Hematopoietic multipotent progenitor cell treated with erythropoietin and hydrocortisone succinate and interleukin-3 and kit ligand, for 4 days (in vitro differentiated cells): Measurements from ENCODE around the gene ZNF521.
A peak's percentile ranks its signal among the peaks of the same experiment; 100 is the strongest.

Experiments
- DNase-seq: peaks from one replicate; pipeline ENCODE4 v3.0.0-alpha.2; 2015

The ZNF521 gene

DNA sequence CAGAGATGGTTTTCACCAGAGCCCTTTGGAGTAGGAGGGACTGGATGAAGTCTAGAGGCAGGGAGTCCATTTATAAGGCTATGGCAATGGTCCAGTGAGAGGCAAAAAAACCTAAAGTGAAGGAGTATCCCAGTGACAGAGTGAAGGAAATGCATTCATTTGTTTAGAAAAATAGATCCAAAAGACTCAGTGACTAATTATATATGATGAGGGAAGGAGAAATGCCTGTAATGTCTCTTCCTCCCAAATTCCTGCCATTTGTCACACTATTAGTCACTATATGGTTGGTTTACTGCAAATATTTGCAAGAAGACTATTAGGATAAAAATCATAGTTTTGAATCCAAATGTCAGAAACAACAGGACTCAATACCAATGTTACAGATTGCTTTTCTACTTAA, 104.2 kb downstream of the ZNF521 start:
- DNase-seq, result no peak

DNA sequence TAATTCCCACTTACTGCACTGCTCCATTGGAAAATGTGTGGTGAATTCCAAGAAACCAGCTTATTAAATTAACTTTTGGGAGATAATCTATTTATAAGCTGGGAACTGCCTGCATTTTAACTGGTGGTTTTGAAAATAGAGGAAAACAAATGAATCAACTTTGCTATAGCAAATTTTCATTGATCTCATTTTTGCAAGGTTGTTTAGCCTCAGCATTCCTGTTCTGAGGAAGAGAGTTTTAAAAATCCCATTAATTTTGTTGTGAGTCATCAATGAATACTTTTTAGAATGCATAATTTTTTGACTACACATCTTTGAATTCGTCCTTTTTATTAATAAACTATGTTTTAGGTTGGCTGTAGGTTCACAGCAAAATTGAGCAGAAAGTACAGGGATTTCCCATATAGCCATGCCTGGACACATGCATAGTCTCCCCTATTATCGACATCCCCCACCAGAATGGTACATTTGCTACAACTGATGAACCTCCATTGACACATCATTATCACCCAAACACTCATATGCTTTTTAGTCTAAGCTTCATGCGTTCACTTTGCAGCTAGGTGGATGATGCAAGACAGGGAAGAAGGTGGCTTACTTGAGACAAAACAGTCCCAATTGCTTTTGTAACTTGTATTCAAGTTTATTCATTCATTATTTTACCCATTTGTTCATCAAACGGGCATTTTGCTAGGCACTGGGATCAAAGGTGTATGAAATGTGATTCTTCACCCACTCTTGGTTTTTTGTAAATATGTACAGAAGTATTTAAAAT, 106.9 kb downstream of the ZNF521 start:
- DNase-seq, result no peak

DNA sequence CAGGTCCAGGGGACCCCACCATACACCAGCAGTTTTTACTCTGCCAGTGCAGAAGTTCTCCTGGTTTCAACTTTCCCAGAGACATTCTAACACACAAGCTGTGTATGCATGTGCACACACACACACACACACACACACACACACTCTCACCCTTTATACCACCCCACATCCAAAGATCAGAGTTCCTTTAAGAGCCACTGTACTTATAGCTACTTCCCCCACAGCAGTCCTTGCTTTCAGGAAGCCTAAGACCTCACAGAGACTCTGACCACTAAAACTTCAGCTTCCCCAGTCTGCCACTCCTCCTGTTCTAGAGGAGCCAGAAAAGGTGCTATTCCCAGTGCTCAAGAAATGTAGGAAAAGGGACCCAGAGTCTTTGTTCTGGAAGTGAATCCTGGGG, 107.8 kb downstream of the ZNF521 start:
- peak; percentile 75 for DNase-seq

DNA sequence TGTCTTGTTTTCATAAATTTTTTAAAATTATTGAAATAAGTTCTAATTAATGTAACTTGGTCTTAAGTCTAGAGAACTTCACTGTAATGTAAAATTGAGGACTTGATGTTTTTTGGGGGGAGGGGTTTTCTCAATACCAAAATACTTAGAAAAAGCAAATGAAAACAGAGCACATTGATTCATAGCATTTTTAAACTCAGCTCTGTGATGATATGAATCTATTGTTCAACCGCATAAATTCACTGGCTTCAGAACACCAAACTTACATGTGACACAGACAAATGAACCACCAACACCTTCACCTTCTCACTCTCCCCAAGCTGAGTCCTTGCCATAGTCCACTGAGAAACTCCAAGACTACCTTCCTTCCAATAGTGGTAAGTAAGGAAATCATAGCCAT, 108.2 kb downstream of the ZNF521 start:
- peak; percentile 70 for DNase-seq

DNA sequence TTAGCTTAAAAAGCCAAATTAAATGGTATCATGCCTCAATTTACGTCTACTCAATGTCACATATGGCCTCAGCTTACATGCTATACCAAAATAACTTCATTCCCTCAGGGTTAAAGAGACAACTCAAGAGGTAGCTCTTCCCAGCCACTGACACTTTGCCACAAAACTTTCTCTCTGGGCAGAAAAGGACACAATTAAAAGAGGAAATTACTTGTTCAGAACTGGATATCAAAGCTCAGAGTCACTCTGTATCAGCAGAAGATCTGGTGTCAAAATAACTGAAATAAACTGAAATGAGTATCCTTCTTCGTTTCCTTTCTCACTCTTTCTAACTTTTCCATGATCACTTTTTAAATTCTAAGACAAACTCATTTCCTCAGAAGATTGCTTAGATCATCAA, 108.7 kb downstream of the ZNF521 start:
- peak; percentile 51 for DNase-seq

DNA sequence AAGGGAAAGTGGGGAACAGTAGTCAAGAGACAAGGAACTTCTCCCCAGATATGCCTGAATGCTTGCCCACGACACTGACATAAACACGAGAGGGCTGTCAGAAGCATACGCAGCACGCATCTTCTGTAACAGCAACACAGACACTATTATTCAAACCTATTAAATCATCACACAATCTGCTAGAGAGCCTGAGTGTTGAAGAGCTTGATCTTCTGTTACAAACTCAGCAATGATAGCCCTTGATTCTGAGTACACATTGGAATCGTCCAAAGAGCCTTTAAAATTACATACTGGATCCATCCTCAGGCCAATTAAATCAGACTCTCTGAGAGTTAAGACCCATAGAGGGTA, 111.6 kb downstream of the ZNF521 start:
- DNase-seq, result no peak

DNA sequence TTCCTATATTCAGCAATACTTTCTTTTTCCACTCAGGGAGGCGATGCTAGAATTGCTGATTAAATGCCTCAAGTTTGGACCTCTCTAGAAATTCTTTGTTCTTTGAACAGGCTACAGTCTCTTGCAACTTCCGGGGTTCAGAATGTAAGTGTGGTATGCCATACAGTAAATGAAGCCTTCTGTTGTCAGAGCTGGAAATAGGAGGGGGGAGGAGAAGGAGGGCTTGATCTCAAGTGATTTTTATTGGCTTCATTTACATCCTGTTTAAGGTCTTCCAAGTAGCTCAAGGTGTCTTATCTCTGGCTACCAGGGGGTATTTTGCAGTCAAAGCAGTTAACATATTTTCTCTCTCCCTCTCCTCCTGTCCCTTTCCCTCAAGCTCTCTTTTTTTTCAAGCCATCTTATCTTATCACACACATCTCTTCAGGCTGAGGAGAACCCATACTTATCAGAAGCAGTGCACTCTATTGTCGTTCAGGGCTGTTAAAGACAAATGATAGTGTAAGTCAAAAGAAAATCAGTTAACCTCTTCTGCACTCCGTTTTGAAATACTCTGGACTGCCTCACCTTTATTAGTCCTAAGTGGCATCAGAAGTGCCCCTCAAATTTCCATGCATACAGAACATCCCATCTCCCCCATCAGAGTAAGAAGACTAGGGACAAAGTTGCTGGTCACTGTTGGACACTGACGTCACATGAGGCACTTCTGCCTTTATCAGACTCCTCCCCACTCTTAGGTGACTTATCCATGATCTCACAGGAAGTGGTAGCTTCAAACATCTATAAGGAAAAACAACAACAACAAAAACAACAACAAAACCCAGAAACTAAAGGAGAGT, 112.2 kb downstream of the ZNF521 start:
- DNase-seq, result peak; percentile 94

DNA sequence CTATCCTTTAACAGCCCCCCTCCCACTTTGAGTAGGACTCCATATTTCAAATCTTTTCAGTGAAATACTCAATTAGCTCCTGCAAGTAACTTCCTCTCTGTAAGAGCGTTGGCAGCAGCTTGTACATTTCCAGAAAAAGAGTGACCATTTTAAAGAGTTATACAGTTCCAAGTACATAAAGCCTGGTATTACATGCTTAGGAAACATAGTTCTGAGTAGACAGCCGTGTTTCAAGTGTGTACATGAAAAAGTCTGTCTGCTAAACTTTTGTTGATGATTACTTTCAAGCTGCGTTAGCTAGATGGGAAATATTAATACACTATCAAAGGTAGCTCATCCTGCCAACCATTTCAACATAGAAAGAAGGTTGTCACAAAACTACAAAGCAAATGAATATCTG, 112.8 kb downstream of the ZNF521 start:
- DNase-seq, result no peak

DNA sequence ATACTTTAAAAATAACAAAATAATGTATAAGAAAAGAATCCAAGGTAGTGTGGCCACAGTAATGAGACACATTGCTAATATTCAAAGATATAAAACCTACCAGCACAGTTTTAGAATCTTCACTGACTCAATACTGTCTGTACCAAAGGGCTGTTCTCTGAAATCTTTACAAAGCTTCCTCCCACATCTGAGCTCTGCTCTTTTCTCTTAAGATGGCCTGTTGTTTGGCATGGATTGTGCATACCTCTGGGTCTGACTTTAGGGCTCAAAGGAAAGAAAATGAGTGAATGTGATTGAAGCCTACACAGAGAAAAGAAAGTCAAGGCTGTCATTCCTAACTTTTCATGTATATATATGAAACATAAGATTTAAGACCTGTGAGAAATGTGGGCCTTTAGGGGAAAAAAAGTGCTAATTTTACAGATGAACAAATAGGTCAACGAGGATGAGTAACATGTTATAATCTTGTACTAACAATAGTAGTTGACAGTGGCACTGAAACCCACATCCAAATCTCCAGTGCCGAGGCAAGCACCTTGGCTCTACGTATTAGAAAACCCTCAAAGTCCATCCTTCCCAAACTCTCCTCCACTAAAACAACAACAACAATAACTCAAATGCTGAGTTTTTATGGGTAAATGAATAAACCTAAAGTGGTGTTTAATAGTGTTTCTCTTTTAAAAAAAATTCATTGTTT, 114.2 kb downstream of the ZNF521 start:
- DNase-seq, result no peak

DNA sequence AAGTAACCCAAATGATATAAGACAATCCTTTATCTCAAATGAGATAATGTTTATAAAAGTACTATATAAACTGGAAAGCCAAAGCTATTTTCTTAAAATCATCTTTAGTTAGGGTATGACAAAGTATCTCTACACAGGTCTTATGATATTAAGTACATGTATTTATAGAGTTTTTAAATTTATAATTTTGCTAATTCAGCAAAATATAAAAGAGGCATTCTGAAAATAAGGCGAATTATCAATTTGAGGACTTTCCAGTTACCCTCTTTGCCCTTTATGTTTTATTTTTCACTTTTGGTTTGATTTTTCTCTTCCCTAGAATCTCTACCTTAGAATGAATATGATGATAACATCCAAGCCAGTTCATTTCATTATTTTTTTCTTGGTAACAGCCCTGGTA, 115.2 kb downstream of the ZNF521 start:
- DNase-seq, result no peak

DNA sequence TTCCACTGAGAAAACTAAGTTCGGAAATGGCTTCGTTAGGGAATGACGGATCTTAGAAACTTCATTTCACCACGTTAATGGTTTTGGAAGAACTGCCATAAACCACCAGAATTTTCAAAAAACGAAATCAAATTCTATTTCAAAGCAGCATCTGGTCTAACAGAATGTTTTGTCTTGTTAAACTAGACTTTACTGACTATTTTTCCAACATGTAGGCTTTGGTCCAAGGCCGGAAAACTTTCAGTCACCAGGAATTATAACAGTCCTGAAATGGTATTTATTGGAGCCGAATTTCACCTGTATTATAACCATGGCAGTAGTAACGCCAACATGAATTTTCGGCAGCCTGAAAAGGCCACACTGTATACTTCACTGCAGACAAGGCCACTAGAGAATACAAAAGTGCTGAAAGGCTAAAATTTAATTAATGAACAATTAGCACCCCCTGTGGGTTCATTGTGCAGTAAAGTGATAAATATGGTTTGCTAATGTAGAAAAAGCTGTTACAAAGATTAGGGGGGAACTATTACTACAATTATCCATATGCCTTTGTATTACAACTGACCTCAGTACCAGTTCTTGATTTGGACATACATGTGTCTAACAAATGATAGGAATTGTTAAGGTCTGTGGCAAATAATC, 116.4 kb downstream of the ZNF521 start:
- peak; percentile 79 for DNase-seq

DNA sequence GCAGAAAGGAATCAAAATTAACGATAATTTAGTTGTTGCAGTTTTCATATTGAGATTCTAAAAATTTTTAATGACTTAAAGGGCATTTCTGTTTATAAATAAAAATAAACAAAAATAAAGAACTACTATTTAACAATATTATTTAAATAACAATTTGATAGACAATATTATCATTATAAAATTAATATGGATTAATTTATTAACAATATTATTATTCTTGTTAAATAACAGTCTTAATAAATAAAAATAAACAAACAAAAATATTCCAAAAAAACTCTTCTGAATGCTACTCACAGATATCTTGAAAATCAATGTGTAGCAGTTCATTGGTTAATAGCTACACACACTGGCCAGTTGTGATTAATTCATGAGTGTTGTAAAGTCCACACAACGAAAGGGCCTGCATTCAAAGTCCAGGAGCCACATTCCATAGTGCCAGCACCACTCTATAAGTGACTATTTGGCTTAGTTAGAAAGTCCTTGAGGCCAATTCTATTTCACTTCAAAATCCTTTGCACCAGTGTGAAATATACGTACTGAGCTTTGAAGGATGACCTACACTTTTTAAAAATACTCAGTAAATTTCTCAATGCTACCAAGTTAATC, 117.1 kb downstream of the ZNF521 start:
- DNase-seq, result no peak

DNA sequence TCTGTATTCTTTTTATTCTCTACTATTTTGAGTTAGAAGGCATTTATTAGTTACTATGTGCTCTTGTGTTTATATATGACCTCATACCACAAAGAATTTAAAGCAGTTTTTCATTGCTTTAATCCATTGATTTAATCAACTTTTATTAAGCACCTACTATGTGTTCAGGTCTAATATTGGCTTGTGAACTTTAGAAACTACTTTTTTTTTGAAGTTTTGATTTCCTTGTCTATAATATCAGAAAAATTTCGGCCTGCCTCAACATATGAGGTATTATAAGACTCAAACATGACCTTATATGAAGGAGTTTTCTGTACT, 117.7 kb downstream of the ZNF521 start:
- no peak for DNase-seq

DNA sequence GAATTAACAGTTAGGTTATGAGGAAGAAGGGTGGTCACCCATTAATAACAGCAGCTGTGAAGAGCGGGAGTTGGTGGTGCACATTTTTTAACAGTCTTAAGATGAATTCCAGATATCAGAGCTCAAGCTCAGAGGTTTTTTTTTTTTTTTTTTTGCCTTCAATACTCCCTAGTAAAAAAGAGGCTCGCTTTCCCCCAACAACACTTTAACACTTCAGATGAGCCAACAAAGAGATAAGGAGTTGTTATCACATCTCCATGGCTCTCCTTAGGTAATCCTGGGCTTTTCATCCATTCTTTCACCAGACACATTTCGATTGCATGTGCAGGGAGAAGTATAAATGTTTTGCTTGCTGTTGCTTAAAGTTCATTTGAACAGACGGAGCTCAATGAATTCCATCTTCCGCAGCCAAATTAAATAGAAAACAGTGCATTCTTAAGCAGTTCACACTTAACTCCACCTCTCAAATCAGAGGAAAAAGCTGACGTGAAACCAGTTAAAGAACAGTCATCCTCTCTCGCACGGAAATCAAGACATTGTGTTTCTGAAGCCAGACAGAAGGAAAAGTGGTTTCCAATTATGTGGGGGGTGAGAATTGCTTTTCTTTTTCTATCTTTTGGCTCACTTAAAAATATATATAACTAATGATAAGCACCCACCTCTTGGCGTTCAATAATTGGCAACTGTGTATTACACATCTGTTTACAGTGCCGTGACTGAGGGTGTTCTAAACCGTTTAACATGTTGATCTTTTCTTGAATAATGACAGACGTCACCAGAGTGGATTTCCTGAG, 118.2 kb downstream of the ZNF521 start:
- peak; percentile 63 for DNase-seq

DNA sequence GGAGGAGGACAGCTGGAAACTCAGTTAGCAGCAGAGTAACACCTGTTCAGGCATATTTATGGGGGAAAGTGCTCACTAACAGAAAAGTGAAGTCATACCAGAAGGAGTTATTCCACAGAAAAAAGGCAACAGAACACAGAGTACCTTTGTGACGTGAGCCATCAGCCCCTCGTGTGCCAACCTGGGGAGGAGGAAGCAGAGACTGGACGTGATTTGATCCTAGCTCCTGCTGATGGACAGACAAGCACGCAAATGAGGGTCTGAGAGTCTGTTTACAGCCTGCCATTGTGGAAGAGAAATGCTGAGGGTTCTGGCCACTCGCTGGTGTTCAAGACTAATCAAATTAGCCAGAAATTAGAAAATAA, 120.7 kb downstream of the ZNF521 start:
- no peak for DNase-seq

DNA sequence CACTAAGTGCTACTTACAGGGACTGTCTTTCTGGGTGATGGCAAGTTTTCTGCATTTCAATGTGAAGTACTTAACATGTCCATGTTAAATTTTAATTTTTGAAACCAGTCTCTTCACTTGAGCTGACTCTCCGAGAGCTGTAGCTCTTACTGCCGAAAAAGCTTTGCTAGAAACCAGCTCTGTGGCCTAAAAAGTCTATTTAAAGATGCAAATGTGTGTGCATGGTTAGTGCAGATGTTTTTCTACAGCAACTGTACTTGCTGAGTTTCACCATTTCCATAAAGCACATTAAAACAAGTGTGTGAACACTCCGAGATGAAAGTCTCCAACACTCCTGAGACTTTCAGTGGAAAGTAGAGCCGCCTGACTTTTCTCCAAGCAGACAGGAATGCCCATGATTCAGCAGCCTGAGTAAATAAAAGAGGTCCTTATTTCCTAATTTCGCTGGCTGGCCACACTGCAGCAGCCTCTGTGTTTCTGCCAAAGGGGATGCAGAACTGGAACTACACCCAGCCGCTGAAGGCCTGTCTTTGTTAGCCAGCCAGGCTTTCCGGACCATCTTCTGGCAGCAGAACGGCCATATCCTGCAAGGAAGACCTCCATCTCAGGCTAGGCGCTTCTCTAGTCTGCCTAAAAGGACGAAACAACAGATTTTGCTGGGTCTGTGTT, 121.2 kb downstream of the ZNF521 start:
- peak; percentile 65 for DNase-seq

DNA sequence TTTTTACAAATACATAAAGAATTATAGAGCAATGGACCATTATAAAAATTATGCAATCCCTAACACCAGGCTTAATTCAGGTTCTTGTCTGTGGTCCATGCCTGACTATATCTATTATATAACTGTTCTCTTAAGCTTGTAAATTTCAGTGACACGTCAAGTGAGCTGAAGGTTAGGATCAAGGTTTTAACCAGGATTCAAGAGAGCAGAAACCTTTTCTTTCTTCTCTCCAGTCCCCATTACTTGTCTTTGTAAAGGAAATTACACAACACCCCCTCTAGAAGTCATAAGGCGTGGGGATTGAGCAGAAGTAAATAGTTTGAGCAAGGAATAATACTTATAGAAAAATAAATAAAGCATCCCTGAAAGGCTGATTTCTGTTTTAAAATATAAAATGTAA, 122.0 kb downstream of the ZNF521 start:
- peak; percentile 56 for DNase-seq

DNA sequence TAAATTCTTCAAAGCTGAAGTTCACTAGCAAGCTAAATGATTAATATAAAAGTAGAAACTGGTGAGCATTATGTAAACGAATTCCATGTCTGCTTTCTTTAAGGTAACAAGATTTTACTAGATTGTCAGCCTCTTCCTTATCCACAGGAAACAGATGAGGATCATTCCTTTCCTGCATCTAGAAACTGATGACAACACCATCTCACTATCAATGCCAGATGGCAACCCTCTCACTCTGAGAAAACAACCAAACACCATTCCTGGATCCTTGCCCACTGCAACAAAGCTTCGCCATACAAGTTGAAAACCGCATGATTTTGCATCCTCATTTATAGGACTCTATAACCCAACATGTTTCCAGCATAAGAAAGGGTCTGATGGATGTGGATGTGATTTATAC, 122.9 kb downstream of the ZNF521 start:
- peak; percentile 97 for DNase-seq

DNA sequence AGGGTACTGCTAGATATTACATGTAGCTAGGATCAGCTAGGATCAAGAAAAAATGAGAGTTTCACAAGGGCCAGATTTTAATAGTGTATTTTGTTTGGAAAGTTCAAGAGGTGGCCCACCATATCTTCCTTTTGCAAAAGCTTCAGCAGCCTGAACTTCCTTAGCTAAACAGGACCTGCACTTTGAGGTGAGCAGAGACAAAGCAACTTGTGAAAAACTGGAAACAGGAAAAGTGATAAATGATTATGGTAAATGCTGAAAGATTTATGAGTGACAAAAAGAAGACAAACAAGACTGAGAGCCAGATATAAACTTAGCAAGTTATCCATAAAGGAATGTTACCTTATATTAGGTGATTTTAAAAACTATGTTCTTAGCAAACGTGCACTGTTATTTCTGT, 123.6 kb downstream of the ZNF521 start:
- no peak for DNase-seq

DNA sequence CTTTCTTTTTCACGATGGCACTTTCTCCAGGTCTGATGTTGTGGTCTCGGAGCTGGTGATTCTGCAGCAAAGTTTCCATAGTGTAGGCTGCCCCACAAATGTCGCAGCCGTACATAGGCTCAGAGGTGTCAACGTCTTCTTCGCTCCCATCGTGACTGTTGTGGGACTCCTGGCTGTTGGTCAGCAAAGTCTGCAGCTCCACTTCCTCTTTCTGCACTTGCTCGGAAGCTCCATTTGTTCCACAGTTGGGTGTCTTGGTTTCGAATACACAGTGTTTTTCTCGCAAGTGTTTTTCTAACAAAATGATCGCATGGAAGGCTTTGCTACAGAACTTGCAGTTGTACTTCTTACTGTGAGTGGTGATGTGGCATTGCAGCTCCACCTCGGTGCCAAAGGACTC, 126.8 kb downstream of the ZNF521 start:
- peak; percentile 81 for DNase-seq
